WTC11 (cell line): ENCODE results near the gene SPSB3. TPM values are rescaled to one million over a fixed set of nuclear protein-coding genes. Genes with fewer than 3 reads are reported as not detected.

Source experiments
- ATAC-seq: fragments of 200-7000 bp; cut with Tn5 transposase; 2 replicates; pipeline ENCODE4 v1.10.0; 2021; ENCODE audit warnings: mild to moderate bottlenecking, moderate library complexity
- CTCF ChIA-PET: fragments of 300-600 bp; sonication (Branson Sonifier 250); formaldehyde crosslinking; loops from one replicate; lab custom pipeline; 2021; ENCODE audit warnings: antibody characterized with exemption; lab: Charles Lee
- POLR2A ChIA-PET: fragments of 350-600 bp; sonication (Branson Sonifier 250); formaldehyde crosslinking; loops from one replicate; lab custom pipeline; 2021; ENCODE audit warnings: antibody characterized with exemption; lab: Charles Lee
- DNase-seq: peaks from one replicate; pipeline ENCODE4 v3.0.0; 2021; ENCODE audit warnings: low spot score
- H3K27ac Mint-ChIP-seq: 2 replicates; pipeline ENCODE4 v1.8.0; 2021; ENCODE audit warnings: mixed read lengths
- H3K27me3 Mint-ChIP-seq: 2 replicates; pipeline ENCODE4 v1.8.0; 2021; ENCODE audit warnings: low read depth, mild to moderate bottlenecking, moderate library complexity, mixed read lengths
- H3K36me3 Mint-ChIP-seq: 2 replicates; pipeline ENCODE4 v1.8.0; 2021; ENCODE audit warnings: mixed read lengths
- H3K4me1 Mint-ChIP-seq: 2 replicates; pipeline ENCODE4 v1.8.0; 2022; ENCODE audit warnings: mixed read lengths
- H3K4me3 Mint-ChIP-seq: 2 replicates; pipeline ENCODE4 v1.8.0; 2021; ENCODE audit warnings: mild to moderate bottlenecking, moderate library complexity, mixed read lengths
- H3K9me3 Mint-ChIP-seq: 2 replicates; pipeline ENCODE4 v1.8.0; 2021; ENCODE audit warnings: mixed read lengths
- CBFB ChIP-seq: sonication (generic); formaldehyde crosslinking; IDR thresholded peaks from 2 replicates; pipeline ENCODE4 v1.8.1; 2022; ENCODE audit warnings: mild to moderate bottlenecking, low read depth, missing genetic modification reagents
- ELF4 ChIP-seq: sonication (generic); formaldehyde crosslinking; IDR thresholded peaks from 2 replicates; pipeline ENCODE4 v1.8.1; 2022; ENCODE audit warnings: low read depth, mild to moderate bottlenecking, moderate library complexity, missing genetic modification reagents
- ERG ChIP-seq: fragments of 250-450 bp; sonication (Bioruptor Pico); IDR thresholded peaks from 2 replicates; pipeline ENCODE4 v1.8.0; 2021; ENCODE audit warnings: mild to moderate bottlenecking
- FOXK1 ChIP-seq: sonication (generic); formaldehyde crosslinking; IDR thresholded peaks from 2 replicates; pipeline ENCODE4 v1.8.0; 2022; ENCODE audit warnings: mild to moderate bottlenecking, moderate library complexity, missing genetic modification reagents
- JUN ChIP-seq: sonication (generic); formaldehyde crosslinking; IDR thresholded peaks from 2 replicates; pipeline ENCODE4 v1.8.0; 2023; ENCODE audit warnings: mild to moderate bottlenecking, missing genetic modification reagents
- SMAD3 ChIP-seq: sonication (generic); formaldehyde crosslinking; IDR thresholded peaks from 2 replicates; pipeline ENCODE4 v1.8.0; 2022; ENCODE audit warnings: missing genetic modification reagents, mild to moderate bottlenecking, borderline replicate concordance
- SMAD4 ChIP-seq: sonication (generic); formaldehyde crosslinking; IDR thresholded peaks from 2 replicates; pipeline ENCODE4 v1.8.0; 2022; ENCODE audit warnings: mild to moderate bottlenecking, missing genetic modification reagents
- SP1 ChIP-seq: sonication (generic); formaldehyde crosslinking; conservative IDR thresholded peaks from 2 replicates; pipeline ENCODE4 v1.8.1; 2022; ENCODE audit warnings: missing genetic modification reagents
- TEAD1 ChIP-seq: sonication (generic); formaldehyde crosslinking; IDR thresholded peaks from 2 replicates; pipeline ENCODE4 v1.8.0; 2022; ENCODE audit warnings: mild to moderate bottlenecking, missing genetic modification reagents
- ZBTB21 ChIP-seq: sonication (generic); formaldehyde crosslinking; IDR thresholded peaks from 2 replicates; pipeline ENCODE4 v1.8.1; 2023; ENCODE audit warnings: mild to moderate bottlenecking, missing genetic modification reagents, borderline replicate concordance
- ZBTB43 ChIP-seq: sonication (generic); formaldehyde crosslinking; IDR thresholded peaks from 2 replicates; pipeline ENCODE4 v1.8.1; 2023; ENCODE audit warnings: mild to moderate bottlenecking, missing genetic modification reagents
- ZNF121 ChIP-seq: sonication (generic); formaldehyde crosslinking; IDR thresholded peaks from 2 replicates; pipeline ENCODE4 v1.8.0; 2023; ENCODE audit warnings: missing genetic modification reagents
- ZNF232 ChIP-seq: sonication (generic); formaldehyde crosslinking; IDR thresholded peaks from 2 replicates; pipeline ENCODE4 v1.8.0; 2022; ENCODE audit warnings: mild to moderate bottlenecking, missing genetic modification reagents
- ZNF263 ChIP-seq: sonication (generic); formaldehyde crosslinking; IDR thresholded peaks from 2 replicates; pipeline ENCODE4 v1.8.1; 2022; ENCODE audit warnings: low read depth, mild to moderate bottlenecking, moderate library complexity, missing genetic modification reagents
- ZNF416 ChIP-seq: fragments of 250-450 bp; sonication (Bioruptor Pico); IDR thresholded peaks from 2 replicates; pipeline ENCODE4 v1.9.0; 2021; ENCODE audit warnings: mild to moderate bottlenecking, inconsistent platforms
- ZNF423 ChIP-seq: fragments of 250-450 bp; sonication (Bioruptor Pico); IDR thresholded peaks from 2 replicates; pipeline ENCODE4 v2.1.2; 2022; ENCODE audit warnings: mild to moderate bottlenecking, moderate library complexity
- ZNF425 ChIP-seq: fragments of 250-450 bp; sonication (Bioruptor Pico); conservative IDR thresholded peaks from 2 replicates; pipeline ENCODE4 v1.9.0; 2021; ENCODE audit warnings: mild to moderate bottlenecking
- total RNA-seq: library from RNA; stranded (reverse); gene quantifications from 3 replicates; pipeline ENCODE4 v1.2.3, GENCODE V29; 2021
- TF ChIP-seq, protein P1 (sequence below): fragments of 250-450 bp; sonication (Bioruptor Pico); IDR thresholded peaks from 2 replicates; pipeline ENCODE4 v1.9.0; 2021; ENCODE audit warnings: mild to moderate bottlenecking
- TF ChIP-seq, protein P2 (sequence below): sonication (generic); formaldehyde crosslinking; IDR thresholded peaks from 2 replicates; pipeline ENCODE4 v1.8.0; 2022; ENCODE audit warnings: mild to moderate bottlenecking, missing genetic modification reagents
- TF ChIP-seq, protein P3 (sequence below): sonication (generic); formaldehyde crosslinking; IDR thresholded peaks from 2 replicates; pipeline ENCODE4 v1.8.0; 2022; ENCODE audit warnings: mild to moderate bottlenecking, missing genetic modification reagents
- TF ChIP-seq, protein P4 (sequence below): fragments of 250-450 bp; sonication (Bioruptor Pico); IDR thresholded peaks from 2 replicates; pipeline ENCODE4 v2.1.2; 2022; ENCODE audit warnings: mild to moderate bottlenecking, moderate library complexity
- TF ChIP-seq, protein P5 (sequence below): fragments of 250-450 bp; sonication (Bioruptor Pico); IDR thresholded peaks from 2 replicates; pipeline ENCODE4 v1.9.0; 2021; ENCODE audit warnings: mild to moderate bottlenecking

SPSB3 gene
- total RNA-seq, 1 experiment from 2014 or later, result 32.8 TPM

DNA sequence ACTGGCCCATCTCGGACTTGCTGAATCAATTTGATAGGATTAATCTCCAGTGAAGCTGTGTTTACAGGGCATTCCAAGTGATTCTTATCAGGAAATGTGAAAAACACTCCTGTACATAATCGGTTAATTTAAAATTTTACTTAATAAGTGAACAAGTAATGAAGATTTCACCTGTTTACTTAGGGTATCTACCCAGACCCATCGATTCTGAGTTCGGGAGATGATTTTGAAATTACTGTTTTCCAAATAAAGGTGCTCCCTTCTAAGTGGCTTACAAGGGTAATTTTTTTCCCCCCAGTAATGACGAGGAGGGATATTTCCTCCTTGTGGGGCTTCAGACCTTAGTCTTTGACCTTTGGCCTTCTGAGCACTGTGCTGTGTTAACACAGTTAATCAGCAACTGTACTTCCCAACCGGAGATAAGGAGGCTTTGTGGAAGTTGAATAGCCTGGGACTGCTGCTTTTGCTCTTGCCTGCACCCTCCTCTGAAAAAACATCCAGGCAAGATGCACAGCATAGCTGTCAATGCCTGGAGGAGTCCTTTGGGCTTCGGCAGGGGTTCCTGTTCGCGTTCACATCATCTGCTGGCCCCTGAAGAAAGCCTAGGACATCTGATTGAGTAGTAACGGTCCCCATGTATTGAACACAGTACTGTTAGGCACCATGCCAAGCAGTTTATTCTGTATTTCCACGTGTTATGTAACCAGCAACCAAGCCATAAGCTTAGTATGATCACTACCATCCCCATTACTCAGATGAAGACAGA, 46.5 kb upstream of the SPSB3 start (continued):
- TF ChIP-seq ELF4 (CRISPR knock-in tag) (no peak), ERG (CRISPR knock-in tag) (no peak), TEAD1 (CRISPR knock-in tag) (no peak), ZNF232 (CRISPR knock-in tag) (no peak), ZNF425 (CRISPR knock-in tag) (no peak), ZNF121 (CRISPR knock-in tag) (no peak), SP1 (CRISPR knock-in tag) (no peak), ZBTB21 (CRISPR knock-in tag) (no peak), ZNF416 (no peak), CBFB (CRISPR knock-in tag) (no peak)
- TF ChIP-seq, protein P1, sequence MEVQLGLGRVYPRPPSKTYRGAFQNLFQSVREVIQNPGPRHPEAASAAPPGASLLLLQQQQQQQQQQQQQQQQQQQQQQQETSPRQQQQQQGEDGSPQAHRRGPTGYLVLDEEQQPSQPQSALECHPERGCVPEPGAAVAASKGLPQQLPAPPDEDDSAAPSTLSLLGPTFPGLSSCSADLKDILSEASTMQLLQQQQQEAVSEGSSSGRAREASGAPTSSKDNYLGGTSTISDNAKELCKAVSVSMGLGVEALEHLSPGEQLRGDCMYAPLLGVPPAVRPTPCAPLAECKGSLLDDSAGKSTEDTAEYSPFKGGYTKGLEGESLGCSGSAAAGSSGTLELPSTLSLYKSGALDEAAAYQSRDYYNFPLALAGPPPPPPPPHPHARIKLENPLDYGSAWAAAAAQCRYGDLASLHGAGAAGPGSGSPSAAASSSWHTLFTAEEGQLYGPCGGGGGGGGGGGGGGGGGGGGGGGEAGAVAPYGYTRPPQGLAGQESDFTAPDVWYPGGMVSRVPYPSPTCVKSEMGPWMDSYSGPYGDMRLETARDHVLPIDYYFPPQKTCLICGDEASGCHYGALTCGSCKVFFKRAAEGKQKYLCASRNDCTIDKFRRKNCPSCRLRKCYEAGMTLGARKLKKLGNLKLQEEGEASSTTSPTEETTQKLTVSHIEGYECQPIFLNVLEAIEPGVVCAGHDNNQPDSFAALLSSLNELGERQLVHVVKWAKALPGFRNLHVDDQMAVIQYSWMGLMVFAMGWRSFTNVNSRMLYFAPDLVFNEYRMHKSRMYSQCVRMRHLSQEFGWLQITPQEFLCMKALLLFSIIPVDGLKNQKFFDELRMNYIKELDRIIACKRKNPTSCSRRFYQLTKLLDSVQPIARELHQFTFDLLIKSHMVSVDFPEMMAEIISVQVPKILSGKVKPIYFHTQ, result no peak
- TF ChIP-seq, protein P2, sequence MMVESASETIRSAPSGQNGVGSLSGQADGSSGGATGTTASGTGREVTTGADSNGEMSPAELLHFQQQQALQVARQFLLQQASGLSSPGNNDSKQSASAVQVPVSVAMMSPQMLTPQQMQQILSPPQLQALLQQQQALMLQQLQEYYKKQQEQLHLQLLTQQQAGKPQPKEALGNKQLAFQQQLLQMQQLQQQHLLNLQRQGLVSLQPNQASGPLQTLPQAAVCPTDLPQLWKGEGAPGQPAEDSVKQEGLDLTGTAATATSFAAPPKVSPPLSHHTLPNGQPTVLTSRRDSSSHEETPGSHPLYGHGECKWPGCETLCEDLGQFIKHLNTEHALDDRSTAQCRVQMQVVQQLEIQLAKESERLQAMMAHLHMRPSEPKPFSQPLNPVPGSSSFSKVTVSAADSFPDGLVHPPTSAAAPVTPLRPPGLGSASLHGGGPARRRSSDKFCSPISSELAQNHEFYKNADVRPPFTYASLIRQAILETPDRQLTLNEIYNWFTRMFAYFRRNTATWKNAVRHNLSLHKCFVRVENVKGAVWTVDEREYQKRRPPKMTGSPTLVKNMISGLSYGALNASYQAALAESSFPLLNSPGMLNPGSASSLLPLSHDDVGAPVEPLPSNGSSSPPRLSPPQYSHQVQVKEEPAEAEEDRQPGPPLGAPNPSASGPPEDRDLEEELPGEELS (CRISPR knock-in tag), result no peak

- H3K27ac Mint-ChIP-seq, result peak within 1 kb of the TSS; percentile 91
- peaks cover 2% of the 10 kb centered on the region; the same call in 1 of the 2 replicates for H3K27me3 Mint-ChIP-seq
- H3K4me3 Mint-ChIP-seq, result peak within 1 kb of the TSS; percentile 95
- peak; percentile 88 for ATAC-seq
- no peaks in the 10 kb centered on the region for H3K9me3 Mint-ChIP-seq
- peaks cover 19% of the 10 kb centered on the region for H3K4me1 Mint-ChIP-seq
- ChIA-PET POLR2A (interaction anchor here (0.6 to 1.1 kb wide), 4 partner anchors 33 to 138 kb away, joined by 3 to 4 read pairs (median 4); partner anchors contain the start of genes IGFALS, NUBP2, RPS2 and SPSB3), CTCF (interaction anchor here (0.5 to 1.6 kb wide), 4 partner anchors 14 to 114 kb away, joined by 3 to 6 read pairs (median 3); partner anchors contain the start of genes NUBP2 and SPSB3)
- DNase-seq, result peak; percentile 92
- no peaks in the 10 kb centered on the region for H3K36me3 Mint-ChIP-seq
- TF ChIP-seq ELF4 (CRISPR knock-in tag) (no peak), JUN (CRISPR knock-in tag) (no peak), SMAD3 (CRISPR knock-in tag) (no peak), ZBTB43 (CRISPR knock-in tag) (peak; percentile 84; the same call in 1 of the 2 replicates), FOXK1 (peak; percentile 96), ZNF423 (CRISPR knock-in tag) (no peak), ZNF263 (CRISPR knock-in tag) (no peak), SMAD4 (CRISPR knock-in tag) (no peak)
- TF ChIP-seq, protein P3, sequence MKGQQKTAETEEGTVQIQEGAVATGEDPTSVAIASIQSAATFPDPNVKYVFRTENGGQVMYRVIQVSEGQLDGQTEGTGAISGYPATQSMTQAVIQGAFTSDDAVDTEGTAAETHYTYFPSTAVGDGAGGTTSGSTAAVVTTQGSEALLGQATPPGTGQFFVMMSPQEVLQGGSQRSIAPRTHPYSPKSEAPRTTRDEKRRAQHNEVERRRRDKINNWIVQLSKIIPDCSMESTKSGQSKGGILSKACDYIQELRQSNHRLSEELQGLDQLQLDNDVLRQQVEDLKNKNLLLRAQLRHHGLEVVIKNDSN (CRISPR knock-in tag), result peak; percentile 100
- TF ChIP-seq, protein P4, sequence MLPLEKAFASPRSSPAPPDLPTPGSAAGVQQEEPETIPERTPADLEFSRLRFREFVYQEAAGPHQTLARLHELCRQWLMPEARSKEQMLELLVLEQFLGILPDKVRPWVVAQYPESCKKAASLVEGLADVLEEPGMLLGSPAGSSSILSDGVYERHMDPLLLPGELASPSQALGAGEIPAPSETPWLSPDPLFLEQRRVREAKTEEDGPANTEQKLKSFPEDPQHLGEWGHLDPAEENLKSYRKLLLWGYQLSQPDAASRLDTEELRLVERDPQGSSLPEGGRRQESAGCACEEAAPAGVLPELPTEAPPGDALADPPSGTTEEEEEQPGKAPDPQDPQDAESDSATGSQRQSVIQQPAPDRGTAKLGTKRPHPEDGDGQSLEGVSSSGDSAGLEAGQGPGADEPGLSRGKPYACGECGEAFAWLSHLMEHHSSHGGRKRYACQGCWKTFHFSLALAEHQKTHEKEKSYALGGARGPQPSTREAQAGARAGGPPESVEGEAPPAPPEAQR (CRISPR knock-in tag), result no peak
- TF ChIP-seq, protein P5, sequence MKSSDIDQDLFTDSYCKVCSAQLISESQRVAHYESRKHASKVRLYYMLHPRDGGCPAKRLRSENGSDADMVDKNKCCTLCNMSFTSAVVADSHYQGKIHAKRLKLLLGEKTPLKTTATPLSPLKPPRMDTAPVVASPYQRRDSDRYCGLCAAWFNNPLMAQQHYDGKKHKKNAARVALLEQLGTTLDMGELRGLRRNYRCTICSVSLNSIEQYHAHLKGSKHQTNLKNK (CRISPR knock-in tag), result no peak
Measured at GRCh38 chr16:1826691-1827573, 44.6 kb upstream of the SPSB3 start, which contains the start of the genes FAHD1 and HAGH. TSS of gene FAHD1 (plus strand) at chr16:1827206. CDS start at chr16:1827239, 33 bp downstream. TSS of gene HAGH (minus strand) at chr16:1826825. CDS start at chr16:1826787, 38 bp downstream.
